Calu3 (cell line): Measurements from ENCODE around the gene KDELR1. TPM values are rescaled to one million over a fixed set of nuclear protein-coding genes. Genes with fewer than 3 reads are reported as not detected.

Experiments used
- BruUV-seq: library from RNA; stranded (reverse); fragments of 400-500 nt; replicated peaks from 2 replicates; lab custom pipeline; 2021; lab: Mats Ljungman, UMichigan
- CTCF ChIA-PET: fragments of 300-600 bp; sonication (Branson Sonifier 250); formaldehyde crosslinking; loops from one replicate; lab custom pipeline; 2022; ENCODE audit warnings: antibody characterized with exemption; lab: Charles Lee
- DNase-seq: peaks from one replicate; pipeline ENCODE4 v3.0.0; 2022
- H3K27ac Mint-ChIP-seq: one replicate; pipeline ENCODE4 v1.8.0; 2022; ENCODE audit warnings: mixed read lengths; ENCODE audit not compliant: unreplicated experiment
- H3K27me3 Mint-ChIP-seq: one replicate; pipeline ENCODE4 v1.8.0; 2022; ENCODE audit warnings: mixed read lengths; ENCODE audit not compliant: unreplicated experiment
- H3K36me3 Mint-ChIP-seq: one replicate; pipeline ENCODE4 v1.8.0; 2022; ENCODE audit warnings: mild to moderate bottlenecking, moderate library complexity, mixed read lengths; ENCODE audit not compliant: insufficient read depth, unreplicated experiment
- H3K4me1 Mint-ChIP-seq: one replicate; pipeline ENCODE4 v1.8.0; 2022; ENCODE audit warnings: mild to moderate bottlenecking, low read depth, mixed read lengths; ENCODE audit not compliant: unreplicated experiment
- H3K4me3 Mint-ChIP-seq: one replicate; pipeline ENCODE4 v1.8.0; 2022; ENCODE audit warnings: mild to moderate bottlenecking, low read depth, moderate library complexity, mixed read lengths; ENCODE audit not compliant: unreplicated experiment
- H3K9me3 Mint-ChIP-seq: one replicate; pipeline ENCODE4 v1.8.0; 2022; ENCODE audit warnings: low read depth, mixed read lengths; ENCODE audit not compliant: unreplicated experiment
- intact Hi-C: fragments of 100-400 bp; cut with micrococcal nuclease; formaldehyde crosslinking; loops from one replicate; pipeline ENCODE4 v1.10.0; 2022; ENCODE audit not compliant: unreplicated experiment
- total RNA-seq: library from RNA; stranded (reverse); gene quantifications from 2 replicates; pipeline ENCODE4 v1.2.3, GENCODE V29; 2022
- TF ChIP-seq, protein P1 (sequence below): fragments of 200-600 bp; IDR thresholded peaks from one replicate; pipeline ENCODE4 v1.8.0; 2022; ENCODE audit warnings: antibody characterized with exemption; ENCODE audit not compliant: unreplicated experiment

KDELR1 gene
- total RNA-seq, 1 experiment from 2014 or later, result 194 TPM

- TF ChIP-seq, protein P1, sequence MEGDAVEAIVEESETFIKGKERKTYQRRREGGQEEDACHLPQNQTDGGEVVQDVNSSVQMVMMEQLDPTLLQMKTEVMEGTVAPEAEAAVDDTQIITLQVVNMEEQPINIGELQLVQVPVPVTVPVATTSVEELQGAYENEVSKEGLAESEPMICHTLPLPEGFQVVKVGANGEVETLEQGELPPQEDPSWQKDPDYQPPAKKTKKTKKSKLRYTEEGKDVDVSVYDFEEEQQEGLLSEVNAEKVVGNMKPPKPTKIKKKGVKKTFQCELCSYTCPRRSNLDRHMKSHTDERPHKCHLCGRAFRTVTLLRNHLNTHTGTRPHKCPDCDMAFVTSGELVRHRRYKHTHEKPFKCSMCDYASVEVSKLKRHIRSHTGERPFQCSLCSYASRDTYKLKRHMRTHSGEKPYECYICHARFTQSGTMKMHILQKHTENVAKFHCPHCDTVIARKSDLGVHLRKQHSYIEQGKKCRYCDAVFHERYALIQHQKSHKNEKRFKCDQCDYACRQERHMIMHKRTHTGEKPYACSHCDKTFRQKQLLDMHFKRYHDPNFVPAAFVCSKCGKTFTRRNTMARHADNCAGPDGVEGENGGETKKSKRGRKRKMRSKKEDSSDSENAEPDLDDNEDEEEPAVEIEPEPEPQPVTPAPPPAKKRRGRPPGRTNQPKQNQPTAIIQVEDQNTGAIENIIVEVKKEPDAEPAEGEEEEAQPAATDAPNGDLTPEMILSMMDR, result no peak
- intact Hi-C loops, result no loop called here
- Mint-ChIP-seq H3K4me3 (no peak overlapping the region), H3K27me3 (peaks cover 6% of the 10 kb centered on the region), H3K36me3 (peaks cover 24% of the 10 kb centered on the region), H3K4me1 (no peaks in the 10 kb centered on the region), H3K9me3 (no peaks in the 10 kb centered on the region), H3K27ac (no peak overlapping the region)
- no TSS peak for BruUV-seq
- CTCF ChIA-PET, result no interaction called here
- no peak for DNase-seq
These were observed 23.5 kb downstream of the KDELR1 start for GRCh38 chr19:48367855-48368254.

DNA sequence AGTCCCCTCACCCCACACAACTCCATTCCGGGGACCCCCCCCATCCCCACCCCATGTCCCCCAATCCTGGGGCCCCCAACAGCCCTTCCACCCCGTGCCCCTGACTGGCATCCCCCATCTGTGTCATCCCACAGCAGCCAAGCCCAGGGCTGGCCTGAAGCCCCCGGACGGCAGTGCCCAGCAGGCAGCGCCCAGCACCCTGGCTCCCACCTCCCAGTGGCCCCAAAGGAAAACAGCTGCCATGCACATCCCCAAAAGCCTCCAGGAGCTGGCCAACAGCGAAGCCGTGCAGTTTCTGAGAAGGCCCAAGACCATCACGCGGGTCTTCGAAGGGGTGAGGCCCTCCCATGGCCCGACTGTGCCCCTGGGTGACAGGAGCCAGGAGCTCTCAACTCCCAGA, 25.7 kb downstream of the KDELR1 start:
- TF ChIP-seq, protein P1, result no peak
- Mint-ChIP-seq H3K36me3 (peaks cover 33% of the 10 kb centered on the region), H3K4me3 (no peak overlapping the region), H3K9me3 (no peaks in the 10 kb centered on the region), H3K27me3 (no peaks in the 10 kb centered on the region), H3K4me1 (no peaks in the 10 kb centered on the region), H3K27ac (no peak overlapping the region)
- no TSS peak for BruUV-seq
- intact Hi-C loops, result no loop called here
- DNase-seq, result no peak
- CTCF ChIA-PET, result no interaction called here

DNA sequence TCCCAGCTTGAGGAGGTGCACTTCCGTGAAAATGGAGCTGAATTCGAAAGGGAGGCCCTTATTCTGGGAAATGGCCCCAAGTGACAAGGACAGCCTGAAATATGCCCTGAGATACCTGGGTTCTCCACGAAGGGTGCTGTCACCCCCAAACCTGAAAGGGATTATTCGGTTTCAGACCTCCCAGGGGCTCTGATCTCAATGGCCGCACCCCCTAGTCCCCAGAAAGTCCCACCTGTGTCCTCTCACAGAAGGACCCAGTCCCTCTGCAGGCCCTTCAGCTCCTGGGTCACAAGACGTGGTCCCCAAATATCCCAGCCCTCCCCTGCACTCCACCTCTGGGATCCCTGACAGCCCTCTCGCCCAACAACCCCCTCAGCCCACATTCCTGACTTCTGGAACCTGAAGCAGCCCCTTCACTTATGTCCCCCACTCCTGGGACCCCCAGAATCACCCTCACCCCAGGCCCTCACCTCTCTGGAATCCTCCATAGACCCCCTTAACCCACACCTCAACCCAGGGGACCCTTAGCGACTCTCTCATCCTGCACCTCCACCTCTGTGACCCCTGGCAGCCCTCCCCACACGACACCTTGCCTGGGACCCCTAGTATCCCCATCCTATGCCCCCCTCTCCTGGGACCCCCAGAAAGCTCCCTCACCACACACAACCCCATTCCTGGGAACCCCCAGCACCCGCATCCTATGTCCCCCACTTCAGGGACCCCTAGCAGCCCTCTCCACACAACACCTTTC, 26.6 kb downstream of the KDELR1 start:
- TSS peak; percentile 99 for BruUV-seq
- peak overlapping the region; percentile 84 for H3K4me3 Mint-ChIP-seq
- H3K4me1 Mint-ChIP-seq, result no peaks in the 10 kb centered on the region
- CTCF ChIA-PET, result interaction anchor here (1.1 to 2.5 kb wide), 6 partner anchors 10 to 81 kb away, joined by 3 to 28 read pairs (median 12); partner anchors contain the start of genes GRWD1 and KDELR1
- no peaks in the 10 kb centered on the region for H3K9me3 Mint-ChIP-seq
- peaks cover 33% of the 10 kb centered on the region for H3K36me3 Mint-ChIP-seq
- no peak for DNase-seq
- H3K27me3 Mint-ChIP-seq, result no peaks in the 10 kb centered on the region
- H3K27ac Mint-ChIP-seq, result peak overlapping the region; percentile 97
- intact Hi-C loops, result no loop called here
- TF ChIP-seq, protein P1, result no peak

DNA sequence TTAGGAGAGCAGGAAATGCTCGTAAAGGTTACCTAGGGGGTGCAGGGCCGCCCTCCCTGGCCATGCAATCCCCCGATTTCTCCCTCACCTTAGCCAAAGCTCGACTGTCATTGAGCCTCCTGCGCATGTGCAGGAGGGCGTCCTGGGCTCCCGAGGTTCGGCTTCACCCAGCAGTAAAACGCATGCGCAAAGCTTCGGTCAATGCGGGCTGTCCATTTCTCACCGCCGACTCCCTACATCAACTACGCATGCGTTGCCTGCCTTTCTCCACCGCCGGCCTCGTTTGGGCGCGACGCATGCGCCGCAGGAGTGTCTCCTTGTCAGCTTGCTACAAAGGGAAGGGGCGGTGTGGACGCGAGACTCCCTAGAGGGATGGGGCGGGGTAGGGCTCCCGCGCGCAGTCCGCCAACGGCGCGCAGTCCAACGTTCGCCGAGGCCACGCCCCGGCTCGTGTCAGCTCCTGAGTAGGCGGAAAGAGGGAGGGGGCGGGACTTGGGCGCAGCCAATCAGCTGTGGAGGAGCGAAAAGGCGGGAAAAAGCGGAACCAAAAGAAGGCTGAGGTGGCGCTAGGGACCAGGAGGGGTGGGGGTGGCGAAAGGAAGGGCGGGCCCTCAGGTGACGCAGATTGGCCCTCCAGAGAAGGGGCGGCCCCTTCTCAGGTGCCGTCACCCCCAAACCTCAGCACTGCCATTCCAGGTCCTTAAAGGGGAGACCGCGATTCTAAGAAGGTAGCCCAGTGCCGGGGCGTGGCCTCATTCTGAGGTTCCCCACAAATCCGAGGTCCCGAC, 27.3 kb downstream of the KDELR1 start, which contains the start of the genes SYNGR4 and TMEM143:
TSS of gene SYNGR4 (plus strand) at position 558 of the 788 bp plus-strand sequence. CDS start 1,476 bp downstream, outside the sequence.
TSS of gene TMEM143 (minus strand) at position 131 of the 788 bp plus-strand sequence. CDS start at position 111, 20 bp downstream.
- intact Hi-C loops, result no loop called here
- Mint-ChIP-seq H3K4me3 (peak within 1 kb of the TSS; percentile 84), H3K4me1 (no peaks in the 10 kb centered on the region), H3K9me3 (no peaks in the 10 kb centered on the region), H3K27ac (peak within 1 kb of the TSS; percentile 97), H3K27me3 (no peaks in the 10 kb centered on the region), H3K36me3 (peaks cover 33% of the 10 kb centered on the region)
- BruUV-seq, result no TSS peak
- CTCF ChIA-PET, result interaction anchor here (0.6 to 2.5 kb wide), 10 partner anchors 10 to 462 kb away, joined by 3 to 28 read pairs (median 8); partner anchors contain the start of genes FAM83E, GRWD1 and KDELR1
- TF ChIP-seq, protein P1, result no peak
- peak; percentile 99 for DNase-seq
